HepG2 (cell line): ENCODE measurements around the gene DYNC1LI1. TPM values are rescaled to one million over a fixed set of nuclear protein-coding genes. Genes with fewer than 3 reads are reported as not detected.

ENCODE experiments used
- CEBPB ChIP-seq: IDR thresholded peaks from 2 replicates; pipeline ENCODE4 v1.6.1; 2011; ENCODE audit warnings: low read depth, low read length, improper control_type of control experiment, borderline replicate concordance
- CEBPG ChIP-seq: IDR thresholded peaks from 2 replicates; pipeline ENCODE4 v1.6.1; 2016
- MYPOP ChIP-seq: sonication (generic); formaldehyde crosslinking; IDR thresholded peaks from 2 replicates; pipeline ENCODE4 v1.8.1; 2023; ENCODE audit warnings: mild to moderate bottlenecking, moderate library complexity, missing genetic modification reagents
- RERE ChIP-seq: IDR thresholded peaks from 2 replicates; pipeline ENCODE4 v1.6.1; 2016; ENCODE audit warnings: low read depth, missing genetic modification reagents, missing compliant biosample characterization
- SAFB2 ChIP-seq: sonication (generic); formaldehyde crosslinking; IDR thresholded peaks from 2 replicates; pipeline ENCODE4 v1.5.1; 2020; ENCODE audit warnings: missing genetic modification reagents, low read depth, mild to moderate bottlenecking, borderline replicate concordance
- ZNF230 ChIP-seq: sonication (generic); formaldehyde crosslinking; IDR thresholded peaks from 2 replicates; pipeline ENCODE4 v1.4.0; 2020; ENCODE audit warnings: mild to moderate bottlenecking, missing genetic modification reagents
- ZNF550 ChIP-seq: sonication (generic); formaldehyde crosslinking; IDR thresholded peaks from 2 replicates; pipeline ENCODE4 v1.4.0; 2020; ENCODE audit warnings: mild to moderate bottlenecking, missing genetic modification reagents, borderline replicate concordance
- ZNF839 ChIP-seq: sonication (generic); formaldehyde crosslinking; IDR thresholded peaks from 2 replicates; pipeline ENCODE4 v1.4.0; 2020; ENCODE audit warnings: missing genetic modification reagents, mild to moderate bottlenecking, borderline replicate concordance
- polyA plus RNA-seq, 8 experiments: library from polyadenylated mRNA; depleted of rRNA in 3 of 8; stranded (reverse) in 7 of 8; unstranded in 1 of 8; fragments of >200 nt; fragmentation: Illumina TruSeq in 4 of 8; extraction: Trizol in 4 of 8; gene quantifications; 2 replicates each; pipeline versions ENCODE4 v1.2.1 to v1.2.3, GENCODE V29; 2011 to 2016; ENCODE audit warnings: low read depth in 4 of 8, missing spikeins in 1 of 8, mixed read lengths in 1 of 8; ENCODE audit not compliant: insufficient read depth in 1 of 8
- total RNA-seq, 5 experiments: library from RNA; depleted of rRNA; stranded (reverse); fragments of >200 nt; fragmentation: Illumina TruSeq; extraction: Trizol; gene quantifications; 2 replicates each; pipeline ENCODE4 v1.2.3, GENCODE V29; 2016; ENCODE audit warnings: low read depth in 1 of 5
- TF ChIP-seq, protein P1 (sequence below): sonication (generic); formaldehyde crosslinking; IDR thresholded peaks from 2 replicates; pipeline ENCODE4 v1.9.0; 2021; ENCODE audit warnings: mild to moderate bottlenecking, missing genetic modification reagents
- TF ChIP-seq, protein P2 (sequence below): sonication (generic); formaldehyde crosslinking; IDR thresholded peaks from 2 replicates; pipeline ENCODE4 v1.4.0; 2020; ENCODE audit warnings: missing genetic modification reagents, mild to moderate bottlenecking, borderline replicate concordance

DYNC1LI1 gene
- total and polyA plus RNA-seq, 2 of the 13 experiments (the other 11 are each of a cell fraction or from before 2014, with no cell fraction given): 13.4 to 37.1 TPM

DNA sequence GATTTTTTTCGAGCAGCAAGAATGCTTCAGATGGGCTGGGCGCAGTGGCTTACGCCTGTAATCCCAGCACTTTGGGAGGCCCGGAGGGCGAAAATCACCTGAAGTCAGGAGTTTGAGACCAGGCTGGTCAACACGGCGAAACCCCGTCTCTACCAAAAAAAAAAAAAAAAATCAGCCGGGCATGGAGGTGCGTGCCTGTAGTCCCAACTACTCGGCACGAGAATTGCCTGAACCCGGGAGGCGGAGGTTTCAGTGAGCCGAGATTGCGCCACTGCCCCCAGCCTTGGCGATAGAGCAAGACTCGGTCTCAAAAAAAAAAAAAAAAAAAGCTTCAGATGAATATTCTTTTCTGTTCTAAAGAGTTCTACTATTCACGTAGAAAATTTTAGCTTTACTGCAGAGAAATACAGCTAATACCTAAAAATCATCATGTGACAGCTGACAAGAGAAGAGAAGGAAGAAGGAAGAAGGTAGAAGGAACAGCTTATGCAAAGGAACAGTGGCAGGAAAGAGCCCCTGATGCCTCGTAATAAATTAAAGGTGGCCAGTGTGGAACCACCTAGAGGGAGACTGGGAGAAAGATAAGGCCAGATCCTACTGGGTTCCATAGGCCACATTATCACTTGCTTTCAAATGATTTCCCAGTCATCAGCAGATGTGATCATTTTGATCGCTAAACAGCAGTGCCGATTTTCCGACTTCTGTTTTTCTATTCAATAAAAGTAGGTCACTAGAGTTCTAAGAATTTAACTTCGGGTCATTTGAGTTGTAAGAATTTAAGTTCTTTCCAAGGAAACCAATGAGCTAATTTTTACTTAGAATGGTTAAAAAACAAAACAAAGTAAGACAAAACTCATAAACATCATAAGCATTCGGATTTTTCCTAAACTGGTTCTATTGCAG is 69.5 kb downstream of the DYNC1LI1 start (continued):
- TF ChIP-seq MYPOP (CRISPR knock-in tag) (no peak), CEBPG (CRISPR knock-in tag) (peak; percentile 62; the same call in 1 of the 2 replicates), RERE (no peak), ZNF839 (CRISPR knock-in tag) (no peak), CEBPB (peak; percentile 76), SAFB2 (CRISPR knock-in tag) (no peak), ZNF550 (CRISPR knock-in tag) (no peak), ZNF230 (CRISPR knock-in tag) (no peak)
- TF ChIP-seq, protein P1, sequence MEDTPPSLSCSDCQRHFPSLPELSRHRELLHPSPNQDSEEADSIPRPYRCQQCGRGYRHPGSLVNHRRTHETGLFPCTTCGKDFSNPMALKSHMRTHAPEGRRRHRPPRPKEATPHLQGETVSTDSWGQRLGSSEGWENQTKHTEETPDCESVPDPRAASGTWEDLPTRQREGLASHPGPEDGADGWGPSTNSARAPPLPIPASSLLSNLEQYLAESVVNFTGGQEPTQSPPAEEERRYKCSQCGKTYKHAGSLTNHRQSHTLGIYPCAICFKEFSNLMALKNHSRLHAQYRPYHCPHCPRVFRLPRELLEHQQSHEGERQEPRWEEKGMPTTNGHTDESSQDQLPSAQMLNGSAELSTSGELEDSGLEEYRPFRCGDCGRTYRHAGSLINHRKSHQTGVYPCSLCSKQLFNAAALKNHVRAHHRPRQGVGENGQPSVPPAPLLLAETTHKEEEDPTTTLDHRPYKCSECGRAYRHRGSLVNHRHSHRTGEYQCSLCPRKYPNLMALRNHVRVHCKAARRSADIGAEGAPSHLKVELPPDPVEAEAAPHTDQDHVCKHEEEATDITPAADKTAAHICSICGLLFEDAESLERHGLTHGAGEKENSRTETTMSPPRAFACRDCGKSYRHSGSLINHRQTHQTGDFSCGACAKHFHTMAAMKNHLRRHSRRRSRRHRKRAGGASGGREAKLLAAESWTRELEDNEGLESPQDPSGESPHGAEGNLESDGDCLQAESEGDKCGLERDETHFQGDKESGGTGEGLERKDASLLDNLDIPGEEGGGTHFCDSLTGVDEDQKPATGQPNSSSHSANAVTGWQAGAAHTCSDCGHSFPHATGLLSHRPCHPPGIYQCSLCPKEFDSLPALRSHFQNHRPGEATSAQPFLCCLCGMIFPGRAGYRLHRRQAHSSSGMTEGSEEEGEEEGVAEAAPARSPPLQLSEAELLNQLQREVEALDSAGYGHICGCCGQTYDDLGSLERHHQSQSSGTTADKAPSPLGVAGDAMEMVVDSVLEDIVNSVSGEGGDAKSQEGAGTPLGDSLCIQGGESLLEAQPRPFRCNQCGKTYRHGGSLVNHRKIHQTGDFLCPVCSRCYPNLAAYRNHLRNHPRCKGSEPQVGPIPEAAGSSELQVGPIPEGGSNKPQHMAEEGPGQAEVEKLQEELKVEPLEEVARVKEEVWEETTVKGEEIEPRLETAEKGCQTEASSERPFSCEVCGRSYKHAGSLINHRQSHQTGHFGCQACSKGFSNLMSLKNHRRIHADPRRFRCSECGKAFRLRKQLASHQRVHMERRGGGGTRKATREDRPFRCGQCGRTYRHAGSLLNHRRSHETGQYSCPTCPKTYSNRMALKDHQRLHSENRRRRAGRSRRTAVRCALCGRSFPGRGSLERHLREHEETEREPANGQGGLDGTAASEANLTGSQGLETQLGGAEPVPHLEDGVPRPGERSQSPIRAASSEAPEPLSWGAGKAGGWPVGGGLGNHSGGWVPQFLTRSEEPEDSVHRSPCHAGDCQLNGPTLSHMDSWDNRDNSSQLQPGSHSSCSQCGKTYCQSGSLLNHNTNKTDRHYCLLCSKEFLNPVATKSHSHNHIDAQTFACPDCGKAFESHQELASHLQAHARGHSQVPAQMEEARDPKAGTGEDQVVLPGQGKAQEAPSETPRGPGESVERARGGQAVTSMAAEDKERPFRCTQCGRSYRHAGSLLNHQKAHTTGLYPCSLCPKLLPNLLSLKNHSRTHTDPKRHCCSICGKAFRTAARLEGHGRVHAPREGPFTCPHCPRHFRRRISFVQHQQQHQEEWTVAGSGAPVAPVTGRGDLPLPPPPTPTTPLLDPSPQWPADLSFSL (CRISPR knock-in tag): no peak
- TF ChIP-seq, protein P2, sequence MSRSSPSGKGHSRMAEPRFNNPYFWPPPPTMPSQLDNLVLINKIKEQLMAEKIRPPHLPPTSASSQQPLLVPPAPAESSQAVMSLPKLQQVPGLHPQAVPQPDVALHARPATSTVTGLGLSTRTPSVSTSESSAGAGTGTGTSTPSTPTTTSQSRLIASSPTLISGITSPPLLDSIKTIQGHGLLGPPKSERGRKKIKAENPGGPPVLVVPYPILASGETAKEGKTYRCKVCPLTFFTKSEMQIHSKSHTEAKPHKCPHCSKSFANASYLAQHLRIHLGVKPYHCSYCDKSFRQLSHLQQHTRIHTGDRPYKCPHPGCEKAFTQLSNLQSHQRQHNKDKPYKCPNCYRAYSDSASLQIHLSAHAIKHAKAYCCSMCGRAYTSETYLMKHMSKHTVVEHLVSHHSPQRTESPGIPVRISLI (CRISPR knock-in tag): peak; percentile 81; the same call in 1 of the 2 replicates
- TF ChIP-seq, all 625 proteins: peak for 6
